Measurements from ENCODE around the gene C22orf39. TPM values are rescaled to one million over a fixed set of nuclear protein-coding genes. Genes with fewer than 3 reads are reported as not detected.
A peak's percentile ranks its signal among the peaks of the same experiment; 100 is the strongest.
"Not testable (repeated sequence)": the region's sequence is repeated elsewhere in the genome, so short reads cannot be mapped to it uniquely, and the experiment has no call there.

Gene C22orf39
- total RNA-seq, 1 experiment from 2014 or later, result 60.2 TPM

DNA sequence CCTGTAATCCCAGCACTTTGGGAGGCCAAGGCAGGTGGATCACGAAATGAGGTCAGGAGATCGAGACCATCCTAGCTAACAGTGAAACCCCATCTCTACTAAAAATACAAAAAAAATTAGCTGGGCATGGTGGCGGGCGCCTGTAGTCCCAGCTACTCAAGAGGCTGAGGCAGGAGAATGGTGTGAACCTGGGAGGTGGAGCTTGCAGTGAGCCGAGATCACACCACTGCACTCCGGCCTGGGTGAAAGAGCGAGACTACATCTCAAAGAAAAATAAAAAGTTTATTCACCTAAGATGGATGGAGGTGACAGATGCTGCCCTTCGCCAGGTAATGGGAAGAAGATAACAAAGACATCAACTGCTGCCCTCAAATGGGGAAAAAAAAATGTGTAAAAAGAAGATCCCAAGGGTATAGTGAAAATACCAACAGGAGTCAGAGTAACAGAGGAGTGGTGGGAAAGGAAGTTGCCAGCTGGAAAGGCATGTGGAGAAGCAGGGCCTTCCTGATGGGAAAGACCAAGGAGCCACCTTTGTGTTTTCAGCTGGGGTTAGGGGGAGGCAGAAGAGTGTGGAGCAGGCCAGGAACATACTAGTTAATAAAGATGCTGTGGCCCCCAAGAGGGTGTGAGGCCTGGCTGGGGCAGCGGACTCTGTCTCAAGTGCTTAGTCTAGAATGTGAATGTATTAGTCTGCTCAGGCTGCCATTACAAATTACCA is 10.9 kb downstream of the C22orf39 start:
- in situ Hi-C loops (cut with HindIII; ENCODE audit: low sequenced_read_pairs); DNase-seq (ENCODE audit: low spot score): not testable (repeated sequence)

DNA sequence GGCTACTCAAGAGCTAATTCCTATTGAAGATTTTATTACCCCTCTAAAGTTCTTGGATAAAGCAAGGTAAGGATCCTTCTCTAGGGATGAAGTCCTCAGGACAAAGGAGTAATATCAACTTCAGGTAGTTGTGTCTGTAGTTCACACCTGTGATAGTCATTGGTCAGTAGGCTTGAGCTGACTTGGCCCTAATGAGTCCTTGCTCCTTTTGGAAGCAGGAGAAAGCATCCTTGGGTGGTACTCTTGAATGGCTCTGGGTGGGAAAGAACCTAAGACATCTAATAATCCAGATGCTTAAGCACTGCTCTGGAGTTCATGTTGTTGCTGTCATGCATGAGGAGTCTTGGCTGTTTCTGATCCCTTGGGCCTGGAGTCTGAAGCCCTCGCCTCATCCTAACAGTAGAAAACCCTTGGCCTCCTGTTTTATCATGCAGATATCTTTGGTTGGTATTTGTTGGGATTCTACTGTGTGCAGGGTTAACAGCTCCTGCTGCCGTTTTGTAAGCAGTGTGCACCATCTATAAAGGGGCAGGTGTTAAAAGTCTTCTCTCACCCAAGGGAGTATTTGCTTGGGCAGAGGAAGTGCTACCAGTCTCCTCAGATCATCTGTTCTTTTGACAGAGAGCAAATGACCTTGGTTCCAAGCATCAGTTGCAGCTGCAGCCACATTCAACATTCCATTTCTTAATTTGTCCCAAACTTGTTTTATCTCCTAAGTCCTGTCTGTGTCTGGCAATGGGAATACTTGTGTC is 12.5 kb downstream of the C22orf39 start:
- in situ Hi-C loops (cut with HindIII; ENCODE audit: low sequenced_read_pairs), result no loop called here
- DNase-seq (ENCODE audit: low spot score), result no peak

DNA sequence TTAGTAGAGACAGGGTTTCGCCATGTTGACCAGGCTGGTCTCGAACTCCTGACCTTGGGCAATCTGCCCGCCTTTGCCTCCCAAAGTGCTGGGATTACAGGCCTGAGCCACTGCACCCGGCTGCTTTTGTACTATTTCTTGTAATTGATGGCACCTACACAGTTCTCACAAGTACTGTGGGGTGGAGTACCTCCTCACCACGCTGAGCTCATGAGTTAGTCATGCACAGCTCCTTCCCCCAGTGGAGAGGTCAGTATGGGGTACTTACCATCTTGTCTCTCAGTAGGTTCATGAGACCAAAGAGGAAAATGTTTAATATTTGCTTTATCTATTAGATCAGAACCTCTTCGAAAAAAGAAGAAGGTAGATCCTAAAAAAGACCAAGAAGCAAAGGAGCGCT is 13.1 kb downstream of the C22orf39 start:
- in situ Hi-C loops (cut with HindIII; ENCODE audit: low sequenced_read_pairs), result no loop called here
- DNase-seq (ENCODE audit: low spot score), result no peak

DNA sequence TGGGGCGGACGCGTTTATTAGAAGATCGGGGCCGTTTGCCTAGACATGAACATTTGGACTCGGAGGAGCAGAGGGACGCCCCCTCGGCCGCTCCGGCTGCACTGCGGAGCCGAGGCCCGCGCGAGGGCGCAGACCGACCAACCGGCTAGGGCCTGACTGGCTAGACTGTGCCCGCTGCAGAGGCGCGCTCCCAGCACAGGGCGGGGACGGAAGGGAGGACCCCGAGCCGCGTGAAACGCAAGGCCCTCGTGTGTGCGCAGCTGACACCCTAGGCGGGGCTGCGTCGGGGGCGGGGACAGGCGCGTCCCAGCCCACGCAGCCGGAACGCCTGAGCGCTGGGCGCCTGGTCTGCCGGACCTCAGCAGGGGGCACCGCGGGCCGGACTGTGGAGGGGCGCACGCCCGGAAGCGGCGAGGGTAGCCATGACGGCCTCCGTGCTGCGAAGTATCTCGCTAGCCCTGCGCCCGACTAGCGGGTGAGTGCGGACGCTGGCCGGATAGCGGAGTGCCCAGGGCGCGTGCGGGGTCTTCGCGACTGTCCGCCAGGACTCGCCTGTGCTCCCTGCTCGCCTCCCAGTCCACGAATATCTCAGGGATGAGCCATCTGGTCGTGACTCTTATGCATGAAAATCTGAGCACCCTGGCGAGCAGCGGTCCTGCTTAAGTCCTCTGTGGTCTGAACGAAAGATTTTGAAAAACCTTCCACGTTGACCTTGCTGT is 15.2 kb downstream of the C22orf39 start, which contains the start of gene MRPL40:
Gene MRPL40 (plus strand): TSS at position 413 of the 719 bp plus-strand sequence. CDS start 10 bp downstream, at position 423.
- DNase-seq (ENCODE audit: low spot score), result peak; percentile 92
- in situ Hi-C loops (cut with HindIII; ENCODE audit: low sequenced_read_pairs), result no loop called here

DNA sequence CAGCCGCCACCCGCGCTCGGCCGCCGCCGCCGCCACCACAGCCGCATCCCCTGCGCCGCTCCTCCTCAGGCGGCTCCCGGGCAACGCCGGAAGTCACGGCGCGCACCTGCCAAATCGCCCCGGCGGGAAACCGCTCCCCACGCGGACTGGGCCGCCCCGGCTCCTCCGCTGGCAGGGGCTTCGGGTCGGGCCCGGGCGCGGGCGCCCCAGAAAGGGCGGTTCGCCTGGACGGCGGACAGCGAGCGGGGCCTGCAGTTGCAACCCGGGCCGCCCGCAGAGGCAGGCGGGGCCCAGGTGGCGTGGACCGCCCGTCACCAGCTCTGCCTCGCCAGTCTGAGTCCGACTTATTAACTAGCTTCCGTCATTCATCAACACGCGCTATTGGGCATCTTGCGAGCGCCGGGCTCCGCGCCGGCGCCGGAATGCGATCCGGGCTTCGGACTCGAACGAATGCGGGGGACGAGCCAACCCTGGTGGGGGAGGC is 15.8 kb downstream of the C22orf39 start, which contains the start of gene HIRA:
Gene HIRA (minus strand): TSS at position 85 of the 484 bp plus-strand sequence. CDS start 257 bp downstream, outside the sequence.
- in situ Hi-C loops (cut with HindIII; ENCODE audit: low sequenced_read_pairs), result no loop called here
- DNase-seq (ENCODE audit: low spot score), result peak; percentile 82

DNA sequence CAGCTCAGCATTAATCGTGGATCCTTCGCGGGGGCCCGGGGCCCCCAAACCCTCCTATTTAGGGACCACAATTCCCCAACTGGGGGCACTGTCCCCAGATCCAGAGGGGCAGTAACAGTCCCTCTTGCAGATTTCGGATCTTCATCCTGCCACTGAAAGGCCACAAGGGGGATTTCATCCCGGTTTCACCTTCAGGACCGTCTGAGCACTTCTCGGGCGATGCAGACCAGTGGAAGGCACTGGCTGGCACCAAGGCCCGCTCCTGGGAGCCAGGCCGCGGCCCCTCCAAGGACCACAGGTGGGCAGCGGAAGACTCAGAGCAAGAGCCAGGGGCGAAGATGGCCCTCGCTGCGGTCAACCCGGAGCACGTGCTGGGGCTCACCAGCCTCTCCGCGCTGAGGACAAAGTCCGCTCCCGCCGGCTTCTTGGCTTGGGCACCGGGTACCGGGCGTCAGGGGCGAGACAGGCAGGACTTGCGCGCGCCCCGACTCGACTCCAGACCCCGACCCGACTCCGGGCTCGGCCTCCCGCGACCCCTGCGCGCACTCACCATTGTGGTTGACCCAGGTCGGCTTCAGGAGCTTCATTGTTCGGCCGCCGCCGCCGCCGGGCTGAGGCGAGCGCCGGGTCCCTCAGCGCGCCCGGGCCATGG is 16.5 kb downstream of the C22orf39 start:
- DNase-seq (ENCODE audit: low spot score), result peak; percentile 29
- in situ Hi-C loops (cut with HindIII; ENCODE audit: low sequenced_read_pairs), result no loop called here

DNA sequence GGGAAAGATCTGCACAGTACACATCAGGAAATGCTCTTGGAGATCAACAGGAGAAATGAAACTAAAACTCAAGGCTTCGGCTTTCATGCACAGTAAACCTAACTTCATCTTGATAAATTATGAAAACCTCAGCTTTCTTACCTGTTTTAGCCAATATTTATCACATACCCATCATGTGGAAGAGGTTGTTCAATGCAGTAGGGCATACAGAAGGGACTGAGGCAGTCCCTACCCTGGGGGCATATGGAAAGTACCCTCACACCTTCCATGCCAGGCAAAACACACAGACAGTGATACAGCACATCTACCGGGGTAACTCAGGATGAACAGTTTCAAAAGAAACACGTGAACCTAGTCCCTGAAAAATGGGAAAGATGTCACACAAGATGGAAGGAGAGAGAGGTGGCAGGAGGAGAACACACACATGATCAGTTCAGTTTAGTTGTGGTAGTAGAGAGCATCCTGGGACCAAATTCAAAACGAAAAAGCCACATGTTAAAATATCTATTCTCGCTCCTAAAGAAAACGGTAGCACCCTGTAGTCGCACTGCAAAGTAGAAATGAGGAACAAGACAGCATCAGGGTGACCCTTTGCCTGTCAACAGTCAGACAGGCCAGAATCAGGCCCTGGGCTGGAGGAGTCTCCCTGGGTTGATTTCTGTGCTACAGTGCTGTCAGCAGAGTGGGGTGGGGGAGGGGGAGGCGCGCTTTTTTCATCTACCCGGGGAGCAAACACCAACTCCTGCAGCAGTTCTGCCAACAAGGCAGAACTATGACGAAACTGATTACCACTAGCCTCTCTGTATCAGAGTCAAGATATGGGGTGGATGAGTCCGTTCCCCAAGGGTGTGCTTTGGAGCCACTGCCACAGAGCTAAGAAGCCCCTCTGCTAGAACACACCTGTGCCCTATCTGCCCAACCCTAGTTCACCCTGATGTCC is 17.3 kb downstream of the C22orf39 start:
- DNase-seq (ENCODE audit: low spot score), result no peak
- in situ Hi-C loops (cut with HindIII; ENCODE audit: low sequenced_read_pairs), result no loop called here

DNA sequence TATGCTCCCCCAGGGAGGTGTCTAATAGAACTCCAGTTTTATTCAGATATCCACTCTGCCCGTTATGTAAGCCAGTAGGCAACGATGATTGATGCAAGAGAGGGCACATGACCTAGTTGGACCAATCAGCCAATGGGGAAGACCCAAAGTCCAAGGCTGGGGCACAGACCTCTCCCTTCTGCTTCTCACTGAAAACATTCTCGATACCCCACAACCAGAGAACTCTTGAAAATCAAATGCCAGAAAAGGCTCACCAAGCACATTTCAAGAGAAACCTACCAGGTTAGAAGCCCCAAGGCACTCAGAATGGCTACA is 23.4 kb downstream of the C22orf39 start:
- DNase-seq (ENCODE audit: low spot score), result peak; percentile 20

DNA sequence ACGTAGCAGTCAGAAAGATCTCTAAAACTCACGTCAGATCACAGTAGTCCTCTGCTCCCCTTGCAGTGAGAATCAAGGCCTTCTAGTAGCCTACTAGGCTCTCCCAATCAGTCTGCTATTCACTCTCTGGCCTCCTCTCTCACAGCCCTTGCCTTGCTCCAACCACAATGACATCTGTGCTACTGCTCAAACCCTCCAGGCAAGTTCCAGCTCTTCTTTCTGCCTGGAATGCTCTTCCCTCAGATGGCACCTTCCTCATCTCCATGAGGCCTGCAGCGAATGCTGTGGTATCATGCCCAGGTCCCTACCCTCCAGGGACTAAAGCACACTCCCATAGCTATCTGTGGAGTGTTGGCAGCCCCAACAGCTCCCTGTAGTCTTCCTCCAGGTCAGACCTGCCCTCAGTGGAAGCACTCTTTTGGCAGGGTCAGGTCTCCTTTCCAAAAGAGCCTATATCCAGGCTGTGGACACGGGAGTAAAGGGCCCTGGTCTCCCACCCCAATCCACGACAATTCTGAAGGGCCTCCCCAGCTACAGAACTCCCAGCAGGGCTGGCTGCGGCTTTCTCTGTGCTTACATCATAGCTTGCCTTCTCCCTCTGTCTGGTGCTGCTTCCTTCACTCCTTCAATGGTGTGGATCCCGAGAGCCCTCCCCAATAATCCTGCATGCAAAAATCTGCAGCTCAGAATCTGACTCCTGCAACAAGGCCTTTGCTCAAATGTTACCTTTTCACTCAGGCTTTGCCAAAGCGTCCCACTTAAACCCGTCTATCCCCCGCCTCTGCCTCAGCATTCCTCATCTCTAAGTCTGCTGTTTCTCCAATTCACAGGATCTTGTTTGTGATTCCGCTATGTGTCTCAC is 24.8 kb downstream of the C22orf39 start:
- DNase-seq (ENCODE audit: low spot score), result peak; percentile 10
- in situ Hi-C loops (cut with HindIII; ENCODE audit: low sequenced_read_pairs), result no loop called here

More for the DNA sequence above, 23.4 kb downstream of the C22orf39 start:
- in situ Hi-C loops (cut with HindIII; ENCODE audit: low sequenced_read_pairs), result no loop called here

DNA sequence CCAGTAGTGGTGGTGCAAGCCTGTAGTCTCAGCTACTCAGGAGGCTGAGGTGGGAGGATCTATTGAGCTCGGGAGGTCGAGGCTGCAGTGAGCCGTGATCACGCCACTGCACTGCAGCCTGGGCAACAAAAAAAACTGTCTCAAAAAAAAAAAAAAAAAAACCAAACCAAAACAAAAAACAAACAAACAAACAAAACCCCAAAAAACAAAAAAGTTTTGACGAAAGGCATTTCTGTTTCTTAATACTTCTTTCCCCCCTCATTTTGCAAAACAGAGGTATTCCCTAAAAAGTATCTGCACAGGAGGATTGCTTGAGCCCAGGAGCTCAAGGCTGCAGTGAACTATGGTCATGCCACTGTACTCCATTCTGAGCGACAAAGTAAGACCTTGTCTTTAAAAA is 27.2 kb downstream of the C22orf39 start:
- no peak for DNase-seq (ENCODE audit: low spot score)
- in situ Hi-C loops (cut with HindIII; ENCODE audit: low sequenced_read_pairs), result no loop called here

DNA sequence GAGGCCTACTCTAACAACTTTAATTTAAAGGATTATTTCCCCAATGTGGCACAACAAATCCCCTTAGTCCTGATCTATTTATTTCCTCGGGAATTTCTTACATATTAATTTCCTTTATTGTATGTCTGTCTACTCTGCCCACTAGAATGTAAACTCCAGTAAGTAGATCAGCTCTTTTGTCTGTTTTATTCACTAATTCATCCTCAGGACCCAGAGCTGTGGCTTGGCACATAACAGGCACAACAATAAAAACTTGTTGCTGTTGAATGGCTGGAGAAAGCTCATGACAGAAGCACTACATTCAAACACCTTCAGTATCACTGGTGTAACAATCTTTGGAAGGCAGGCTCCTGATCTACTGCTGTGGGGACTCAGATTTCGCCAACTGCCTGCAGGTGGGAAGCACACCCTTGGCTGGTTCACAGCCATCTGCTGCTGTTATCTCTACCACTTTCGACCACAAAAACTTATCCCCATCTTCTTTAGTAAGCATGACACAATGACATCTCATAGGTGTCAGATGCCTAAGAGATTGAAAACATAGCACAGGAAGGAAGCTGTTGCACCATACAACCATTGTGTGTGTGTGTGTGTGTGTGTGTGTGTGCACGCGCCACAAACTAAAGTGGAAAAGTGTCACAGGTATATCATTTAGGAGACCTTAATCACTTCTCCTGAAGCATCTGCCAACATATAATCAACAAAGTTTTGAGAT is 27.9 kb downstream of the C22orf39 start:
- peak; percentile 60 for DNase-seq (ENCODE audit: low spot score)
- in situ Hi-C loops (cut with HindIII; ENCODE audit: low sequenced_read_pairs), result no loop called here

DNA sequence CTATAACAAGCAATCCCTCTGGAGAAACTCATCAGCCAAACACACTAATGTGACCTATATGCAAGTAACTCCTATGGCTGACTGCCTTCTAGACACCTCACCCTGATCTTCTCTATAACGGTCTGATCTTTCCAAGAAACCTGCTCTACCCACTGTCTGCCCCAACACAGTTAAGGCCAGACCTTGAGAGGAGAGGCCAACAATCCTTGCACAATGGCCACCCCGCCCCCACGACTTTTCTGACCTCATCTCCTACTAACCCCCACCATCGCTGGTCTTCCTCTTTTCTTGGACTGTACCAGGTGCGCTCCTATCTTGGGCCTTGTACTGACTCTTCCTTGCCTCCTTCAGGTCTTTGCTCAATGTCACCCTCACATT is 28.4 kb downstream of the C22orf39 start:
- in situ Hi-C loops (cut with HindIII; ENCODE audit: low sequenced_read_pairs), result no loop called here
- no peak for DNase-seq (ENCODE audit: low spot score)

DNA sequence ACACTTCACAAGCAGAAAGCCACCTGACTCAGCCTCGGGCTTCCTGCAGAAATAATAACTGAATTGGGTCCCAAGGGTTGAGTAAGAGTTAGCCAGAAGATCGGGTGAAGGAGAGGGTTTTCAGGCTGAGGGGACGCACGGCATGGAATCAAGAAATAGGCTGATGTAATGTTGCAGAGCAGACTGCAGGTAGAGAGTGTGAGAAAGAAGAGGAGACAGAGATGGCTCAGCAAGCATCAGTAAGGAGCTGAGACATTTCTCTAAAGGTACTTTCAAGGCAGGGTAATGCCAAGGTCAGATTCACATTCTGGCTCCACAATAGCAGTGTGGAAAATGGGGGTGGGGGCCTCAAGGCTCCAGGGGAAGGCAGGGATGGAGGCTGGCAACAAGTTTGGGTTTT is 34.6 kb downstream of the C22orf39 start:
- in situ Hi-C loops (cut with HindIII; ENCODE audit: low sequenced_read_pairs), result no loop called here

DNA sequence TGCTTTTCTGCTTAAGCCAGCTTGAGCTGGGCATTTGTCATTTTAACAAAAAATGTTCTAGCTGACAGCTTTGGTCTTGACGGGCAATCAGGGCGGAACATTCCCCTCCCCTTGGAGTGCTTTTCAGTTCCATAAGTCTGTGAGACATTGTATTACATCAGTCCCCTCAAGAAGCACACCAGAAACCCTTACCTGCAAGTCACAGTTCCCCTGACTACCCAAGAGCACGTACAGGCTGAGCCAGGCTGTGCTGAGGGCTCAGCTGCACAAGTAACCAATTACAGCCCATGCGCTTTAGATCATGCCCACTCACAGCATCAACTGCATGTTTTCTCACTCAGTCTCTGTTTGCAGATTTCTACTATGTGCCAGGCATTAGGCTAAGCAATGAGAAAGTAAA is 35.0 kb downstream of the C22orf39 start:
- in situ Hi-C loops (cut with HindIII; ENCODE audit: low sequenced_read_pairs), result no loop called here
- no peak for DNase-seq (ENCODE audit: low spot score)

More for the DNA sequence above, 34.6 kb downstream of the C22orf39 start:
- no peak for DNase-seq (ENCODE audit: low spot score)

DNA sequence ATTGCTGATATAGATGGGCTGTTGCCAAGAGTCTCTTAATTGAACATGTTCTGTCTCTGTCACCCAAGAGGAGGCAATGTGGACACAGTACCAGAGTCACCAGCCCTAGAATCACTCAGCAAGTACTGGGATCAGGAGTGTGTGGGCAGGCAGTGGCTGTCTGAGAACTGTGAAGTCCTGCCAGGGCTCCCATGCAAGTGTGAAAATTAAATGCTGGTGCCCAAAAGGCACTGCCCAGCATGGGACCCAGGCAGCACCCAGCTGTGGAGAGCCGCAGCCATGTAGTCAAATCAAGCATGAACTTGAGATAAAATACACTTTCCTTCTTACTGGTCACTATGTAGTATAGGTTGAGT is 35.8 kb downstream of the C22orf39 start:
- in situ Hi-C loops (cut with HindIII; ENCODE audit: low sequenced_read_pairs), result no loop called here
- no peak for DNase-seq (ENCODE audit: low spot score)

DNA sequence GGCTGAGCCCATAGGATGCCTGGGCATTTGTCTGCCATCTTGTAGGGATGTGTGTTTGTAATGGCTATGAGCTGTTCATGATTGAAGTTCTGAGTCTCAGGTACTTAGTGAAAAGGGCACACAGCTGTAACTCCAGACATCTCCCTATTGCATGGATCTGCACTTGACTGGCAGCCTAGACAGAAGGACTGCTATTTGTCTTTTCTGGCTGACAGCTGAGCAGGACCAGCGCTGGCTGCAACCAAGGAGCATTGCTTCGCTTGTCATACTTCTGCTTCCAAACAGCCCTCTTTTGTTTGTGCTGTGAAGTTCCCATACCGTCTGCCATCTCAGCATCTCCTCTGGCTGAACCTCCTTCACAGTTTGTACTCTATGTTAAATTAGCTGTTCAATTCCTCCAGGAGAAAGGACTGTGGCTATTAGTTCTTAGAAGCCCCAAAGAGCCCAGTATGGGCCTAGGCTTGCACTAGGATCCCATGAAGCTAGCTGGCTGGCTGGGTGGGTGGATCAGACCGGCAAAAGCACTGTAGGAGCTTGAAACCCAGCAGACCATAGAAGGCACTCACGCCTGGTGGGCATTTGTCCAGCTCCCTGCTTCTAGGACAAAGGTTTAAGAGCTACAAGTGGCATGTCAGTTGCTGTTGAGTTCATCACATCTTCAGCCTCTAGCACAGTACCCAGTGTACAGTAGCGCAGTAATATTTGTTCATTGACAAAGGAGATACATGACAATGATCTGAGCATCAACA is 36.4 kb downstream of the C22orf39 start:
- in situ Hi-C loops (cut with HindIII; ENCODE audit: low sequenced_read_pairs), result no loop called here
- peak; percentile 17 for DNase-seq (ENCODE audit: low spot score)

Data from G401 (cell line).